HL-60/S4 (cell line): ENCODE measurements around the gene EHD4.

Experiments
- in situ Hi-C: fragments of 300-500 bp; cut with MboI; formaldehyde crosslinking; loops from 2 replicates; pipeline ENCODE4 v1.14.3; 2022; ENCODE audit warnings: low sequenced_read_pairs

The EHD4 gene

GRCh38 chr15:41982133-41982930 lies 10.0 kb upstream of the EHD4 start:
- in situ Hi-C loops = loop anchor here (25.0 kb wide), 1 partner anchor 155 kb away; no protein-coding TSS in a partner anchor

GRCh38 chr15:41981371-41982132 lies 9.2 kb upstream of the EHD4 start:
- in situ Hi-C loops = loop anchor here (25.0 kb wide), 1 partner anchor 156 kb away; no protein-coding TSS in a partner anchor

GRCh38 chr15:41980654-41981323 lies 8.4 kb upstream of the EHD4 start:
- in situ Hi-C loops = loop anchor here (25.0 kb wide), 1 partner anchor 157 kb away; no protein-coding TSS in a partner anchor

- in situ Hi-C loops = loop anchor here (25.0 kb wide), 1 partner anchor 158 kb away; no protein-coding TSS in a partner anchor
Measured at GRCh38 chr15:41979493-41980266, 7.3 kb upstream of the EHD4 start.

- in situ Hi-C loops = loop anchor here (25.0 kb wide), 1 partner anchor 159 kb away; no protein-coding TSS in a partner anchor
Measured at GRCh38 chr15:41978534-41978933, 6.2 kb upstream of the EHD4 start.

GRCh38 chr15:41977757-41978383 lies 5.5 kb upstream of the EHD4 start:
- in situ Hi-C loops = loop anchor here (25.0 kb wide), 1 partner anchor 159 kb away; no protein-coding TSS in a partner anchor

- in situ Hi-C loops = loop anchor here (25.0 kb wide), 1 partner anchor 162 kb away; no protein-coding TSS in a partner anchor
Measured at GRCh38 chr15:41975669-41976068, 3.3 kb upstream of the EHD4 start.

- in situ Hi-C loops = no loop called here
Measured at GRCh38 chr15:41974041-41974440, 1.7 kb upstream of the EHD4 start.

GRCh38 chr15:41971895-41972252 lies 483 bp downstream of the EHD4 start:
- in situ Hi-C loops = no loop called here

GRCh38 chr15:41971089-41971894 lies 1.1 kb downstream of the EHD4 start:
- in situ Hi-C loops = no loop called here

- in situ Hi-C loops = no loop called here
Measured at GRCh38 chr15:41970456-41970855, 1.9 kb downstream of the EHD4 start.

GRCh38 chr15:41969851-41970431 lies 2.4 kb downstream of the EHD4 start:
- in situ Hi-C loops = no loop called here

- in situ Hi-C loops = no loop called here
Measured at GRCh38 chr15:41968701-41969100, 3.7 kb downstream of the EHD4 start.

- in situ Hi-C loops = no loop called here
Measured at GRCh38 chr15:41967506-41968206, 4.7 kb downstream of the EHD4 start.

GRCh38 chr15:41966920-41967465 lies 5.4 kb downstream of the EHD4 start:
- in situ Hi-C loops = no loop called here

GRCh38 chr15:41966414-41966812 lies 5.9 kb downstream of the EHD4 start:
- in situ Hi-C loops = no loop called here

GRCh38 chr15:41965441-41966413 lies 6.6 kb downstream of the EHD4 start:
- in situ Hi-C loops = no loop called here
